C4-2B (cell line): ENCODE results near the gene PBX1.

ENCODE experiments used
- H3K27ac ChIP-seq: fragments of 450-650 bp; 2 replicates; pipeline ENCODE4 v1.5.1; 2017
- CTCF ChIP-seq: fragments of 450-650 bp; conservative IDR thresholded peaks from 2 replicates; pipeline ENCODE4 v1.5.1; 2017; ENCODE audit warnings: mild to moderate bottlenecking
- ZFX ChIP-seq: fragments of 450-650 bp; IDR thresholded peaks from 2 replicates; pipeline ENCODE4 v1.6.1; 2017

PBX1 gene

GRCh38 chr1:164830628-164831027, 271.6 kb downstream of the PBX1 start:
- TF ChIP-seq ZFX (no peak), CTCF (no peak)
- no peak overlapping the region for H3K27ac ChIP-seq

GRCh38 chr1:164834641-164835040, 275.7 kb downstream of the PBX1 start:
- no peak overlapping the region for H3K27ac ChIP-seq
- no peak for TF ChIP-seq ZFX
- TF ChIP-seq CTCF = no peak

- H3K27ac ChIP-seq = no peak overlapping the region
- no peak for TF ChIP-seq ZFX
- no peak for TF ChIP-seq CTCF
Observed at GRCh38 chr1:164836614-164837018, 277.6 kb downstream of the PBX1 start.

- TF ChIP-seq CTCF = no peak
- no peak for TF ChIP-seq ZFX
- H3K27ac ChIP-seq = no peak overlapping the region
Observed at GRCh38 chr1:164838786-164839185, 279.8 kb downstream of the PBX1 start.

GRCh38 chr1:164840936-164841335, 282.0 kb downstream of the PBX1 start:
- H3K27ac ChIP-seq = no peak overlapping the region
- TF ChIP-seq CTCF = no peak
- no peak for TF ChIP-seq ZFX

GRCh38 chr1:164841702-164842465, 282.9 kb downstream of the PBX1 start:
- H3K27ac ChIP-seq = no peak overlapping the region
- TF ChIP-seq ZFX (no peak), CTCF (no peak)

GRCh38 chr1:164842870-164843269, 283.9 kb downstream of the PBX1 start:
- TF ChIP-seq ZFX (no peak), CTCF (no peak)
- H3K27ac ChIP-seq = no peak overlapping the region
